Stomach (tissue), 9 donors: ENCODE results near the gene BOLA3. TPM values are rescaled to one million over a fixed set of nuclear protein-coding genes. Genes with fewer than 3 reads are reported as not detected.

ENCODE experiments used
- DNase-seq, 2 donors: peaks; one replicate each; pipeline versions ENCODE4 v3.0.0 to v3.0.0-alpha.2; 2013 to 2019
- H3K27ac ChIP-seq, 5 donors: fragments of 200-600 bp in 4 of 5; sonication (generic) in 4 of 5; one replicate each; pipeline ENCODE4 v1.5.1; 2013 to 2019; ENCODE audit warnings: mild to moderate bottlenecking in 1 of 5, moderate library complexity in 1 of 5
- H3K27me3 ChIP-seq, 3 donors: fragments of 200-600 bp; sonication (generic); one replicate each; pipeline ENCODE4 v1.5.1; 2017 to 2019; ENCODE audit warnings: mixed run types in 1 of 3
- H3K36me3 ChIP-seq, 4 donors: fragments of 200-600 bp; sonication (generic); 1 replicate in 3 of 4; 2 replicates in 1 of 4; pipeline ENCODE4 v1.5.1; 2016 to 2019
- H3K4me1 ChIP-seq, 4 donors: fragments of 200-600 bp; sonication (generic); one replicate each; pipeline ENCODE4 v1.5.1; 2016 to 2019
- H3K4me3 ChIP-seq, 4 donors: fragments of 200-600 bp; sonication (generic) in 3 of 4; one replicate each; pipeline ENCODE4 v1.5.1; 2016 to 2019; ENCODE audit warnings: mild to moderate bottlenecking in 1 of 4
- H3K9me3 ChIP-seq, 4 donors: fragments of 200-600 bp; sonication (generic); one replicate each; pipeline ENCODE4 v1.5.1; 2016 to 2019
- CTCF ChIP-seq, 7 experiments: fragments of 450-650 bp in 4 of 7; fragments of 200-600 bp in 3 of 7; sonication (generic) in 3 of 7; IDR thresholded peaks; one replicate each; pipeline ENCODE4 v1.5.1; 2016 to 2019; ENCODE audit warnings: antibody characterized with exemption in 7 of 7, control low read depth in 2 of 7, mild to moderate bottlenecking in 1 of 7
- EP300 ChIP-seq: sonication (generic); formaldehyde crosslinking; IDR thresholded peaks from one replicate; pipeline ENCODE4 v1.6.1; 2017; ENCODE audit warnings: antibody characterized with exemption
- POLR2A ChIP-seq, 4 donors: fragments of 450-650 bp; IDR thresholded peaks; one replicate each; pipeline ENCODE4 v1.6.1; 2016; ENCODE audit warnings: antibody characterized with exemption in 4 of 4, control low read depth in 2 of 4, mild to moderate bottlenecking in 1 of 4, moderate library complexity in 1 of 4
- POLR2AphosphoS5 ChIP-seq, 3 donors: sonication (generic); formaldehyde crosslinking; IDR thresholded peaks; one replicate each; pipeline ENCODE4 v1.6.1; 2016; ENCODE audit warnings: antibody characterized with exemption in 3 of 3
- WGBS, 5 donors: extraction: QIAGEN DNeasy Blood & Tissue Kit in 3 of 5; methylation state at CpG; one replicate each; pipeline versions ENCODE4 v1.1.5 to v1.1.7; 2013 to 2018; 5-methylcytosine and 5-hydroxymethylcytosine counted together
- intact Hi-C: fragments of 100-400 bp; cut with DNase I; formaldehyde crosslinking; loops from one replicate; pipeline ENCODE4 v1.15.1; 2023; ENCODE audit warnings: low total_unique reads
- polyA plus RNA-seq, 3 donors: library from polyadenylated mRNA; stranded (reverse); fragments of 200-250 nt; gene quantifications; one replicate each; pipeline ENCODE4 v1.2.3, GENCODE V29; 2013
- total RNA-seq, 5 donors: library from RNA; depleted of rRNA; stranded (reverse); fragments of >200 nt; gene quantifications; one replicate each; pipeline versions ENCODE4 v1.1.0 to v1.2.3, GENCODE V29; 2014 to 2016
- donor health status: healthy with polysubstance abuse.
- donor health status: Bipolar disorder and iron deficiency.
- donor health status: healthy.

The BOLA3 gene
- total and polyA plus RNA-seq, 8 donors, result 13.3 to 310 (median 94.1) TPM; not detected in 1

- Histone ChIP-seq H3K9me3 (no peaks in the 10 kb centered on the region), H3K4me3 (peak overlapping the region; percentile 83 to 98 (median 91)), H3K36me3 (peaks cover 0 to 4% (median 2%) of the 10 kb centered on the region in 4 donors), H3K4me1 (peaks cover 16 to 48% (median 33%) of the 10 kb centered on the region in 4 donors), H3K27ac (peak overlapping the region in 4 of 5 donors; percentile 97 to 98 (median 98)), H3K27me3 (no peaks in the 10 kb centered on the region)
- no peak for DNase-seq
- TF ChIP-seq POLR2A (IDR thresholded peaks at IDR 0.05), result no peak
- intact Hi-C loops, result no loop called here
These were observed 30.0 kb upstream of the BOLA3 start for GRCh38 chr2:74177696-74178095.

- intact Hi-C loops, result no loop called here
- no peak for DNase-seq
- Histone ChIP-seq H3K27me3 (no peaks in the 10 kb centered on the region), H3K36me3 (peaks cover 17 to 32% (median 29%) of the 10 kb centered on the region in 4 donors), H3K9me3 (no peaks in the 10 kb centered on the region), H3K27ac (no peak overlapping the region), H3K4me3 (no peak overlapping the region), H3K4me1 (peaks cover 16 to 56% (median 35%) of the 10 kb centered on the region in 4 donors)
- TF ChIP-seq CTCF (IDR thresholded peaks at IDR 0.05) (no peak), POLR2AphosphoS5 (IDR thresholded peaks at IDR 0.05) (no peak)
- WGBS, 5 donors, result 80 to 95% (median 82%) methylated on average over 1 of the region's 1 CpG
These were observed 27.2 kb upstream of the BOLA3 start for GRCh38 chr2:74174909-74175308.

- intact Hi-C loops, result no loop called here
- H3K36me3 ChIP-seq, result peaks cover 56 to 90% (median 87%) of the 10 kb centered on the region in 4 donors
- no peak for DNase-seq
- TF ChIP-seq POLR2A (IDR thresholded peaks at IDR 0.05) (no peak), EP300 (no peak), CTCF (IDR thresholded peaks at IDR 0.05) (no peak), POLR2AphosphoS5 (IDR thresholded peaks at IDR 0.05) (no peak)
- H3K4me3 ChIP-seq, result no peak overlapping the region
- no peaks in the 10 kb centered on the region for H3K27me3 ChIP-seq
- WGBS, 5 donors, result 60 to 78% (median 67%) methylated on average over 2 of the region's 2 CpGs
- H3K9me3 ChIP-seq, result peaks cover 0 to 5% (median 0%) of the 10 kb centered on the region in 4 donors
- H3K4me1 ChIP-seq, result peaks cover 0 to 28% (median 4%) of the 10 kb centered on the region in 4 donors
- no peak overlapping the region for H3K27ac ChIP-seq
These were observed 21.0 kb upstream of the BOLA3 start for GRCh38 chr2:74168739-74169138.

- no peak overlapping the region for H3K27ac ChIP-seq
- no peaks in the 10 kb centered on the region for H3K27me3 ChIP-seq
- TF ChIP-seq EP300 (no peak), CTCF (IDR thresholded peaks at IDR 0.05) (no peak), POLR2A (IDR thresholded peaks at IDR 0.05) (no peak), POLR2AphosphoS5 (IDR thresholded peaks at IDR 0.05) (no peak)
- intact Hi-C loops, result no loop called here
- H3K9me3 ChIP-seq, result peaks cover 0 to 5% (median 0%) of the 10 kb centered on the region in 4 donors
- no peak overlapping the region for H3K4me3 ChIP-seq
- peaks cover 64 to 100% (median 99%) of the 10 kb centered on the region in 4 donors for H3K36me3 ChIP-seq
- WGBS, 5 donors, result 95 to 100% (median 100%) methylated on average over 1 of the region's 1 CpG
- H3K4me1 ChIP-seq, result peaks cover 0 to 13% (median 0%) of the 10 kb centered on the region in 4 donors
- DNase-seq, result no peak
These were observed 17.0 kb upstream of the BOLA3 start for GRCh38 chr2:74164761-74165160.

GRCh38 chr2:74162951-74163350 lies 15.2 kb upstream of the BOLA3 start:
- Histone ChIP-seq H3K4me1 (peaks cover 0 to 13% (median 0%) of the 10 kb centered on the region in 4 donors), H3K36me3 (peaks cover 70 to 100% (median 99%) of the 10 kb centered on the region in 4 donors), H3K27ac (no peak overlapping the region), H3K27me3 (no peaks in the 10 kb centered on the region), H3K9me3 (peaks cover 0 to 5% (median 0%) of the 10 kb centered on the region in 4 donors), H3K4me3 (no peak overlapping the region)
- DNase-seq, result no peak
- no peak for TF ChIP-seq CTCF (IDR thresholded peaks at IDR 0.05)
- no peak for TF ChIP-seq POLR2A (IDR thresholded peaks at IDR 0.05)
- TF ChIP-seq EP300, result no peak
- TF ChIP-seq POLR2AphosphoS5 (IDR thresholded peaks at IDR 0.05), result no peak
- intact Hi-C loops, result no loop called here
- WGBS, 5 donors, result 89 to 95% (median 92%) methylated on average over 6 of the region's 6 CpGs
